Left cardiac atrium (tissue), 4 donors: ENCODE results near the gene ELL. TPM values are rescaled to one million over a fixed set of nuclear protein-coding genes. Genes with fewer than 3 reads are reported as not detected.
"Not testable (repeated sequence)": the region's sequence is repeated elsewhere in the genome, so short reads cannot be mapped to it uniquely, and the experiment has no call there.

Experiments used
- ATAC-seq, 2 donors: fragments of 200-7000 bp; cut with Tn5 transposase; one replicate each; pipeline ENCODE4 v1.9.1; 2020; ENCODE audit warnings: mild to moderate bottlenecking in 2 of 2, moderate library complexity in 2 of 2
- DNase-seq: peaks from one replicate; pipeline ENCODE4 v3.0.0-alpha.2; 2020
- intact Hi-C, 2 donors: fragments of 100-400 bp; cut with DNase I; formaldehyde crosslinking; loops; one replicate each; pipeline versions ENCODE4 v1.14.1 to v1.15.1; 2022 to 2023
- total RNA-seq, 2 donors: library from RNA; stranded (reverse); fragmentation: NEBNext Ultra II Directional; extraction: Animal tissue kit (Norgen Biotek cat#: 25700); gene quantifications; one replicate each; pipeline ENCODE4 v1.2.1, GENCODE V29; 2021
- donor health status: DM: no; HTN: yes; CAD: no.
- donor health status: DM: no; HTN: yes; CAD: no; lungs with severe emphysema.
- donor health status: DM: yes; HTN: yes; CAD: no.
- donor health status: Dilated cardiomyopathy.

ELL gene
- total RNA-seq, 2 donors from 2014 or later = 10.8 to 18.7 TPM

GRCh38 chr19:18402455-18403248 lies 119.2 kb downstream of the ELL start:
- DNase-seq, intact Hi-C loops, ATAC-seq: not testable (repeated sequence)

GRCh38 chr19:18401580-18402112 lies 120.2 kb downstream of the ELL start:
- ATAC-seq (peak; percentile 71 to 82), DNase-seq (peak; percentile 61)
- intact Hi-C loops = no loop called here

- intact Hi-C loops = loop anchor here in 1 of 2 donors (10.0 kb wide), 1 partner anchor 124 kb away; the partner anchor contains the start of gene IQCN
- DNase-seq (peak; percentile 49), ATAC-seq (peak; percentile 28)
Measured at GRCh38 chr19:18399008-18399407, 122.9 kb downstream of the ELL start.

GRCh38 chr19:18397242-18398202 lies 124.3 kb downstream of the ELL start, which contains the start of gene LRRC25:
Gene LRRC25, minus strand, starts transcription at chr19:18397622. Its CDS starts 659 bp downstream, at chr19:18396963.
- intact Hi-C loops = loop anchor here in 1 of 2 donors (10.0 kb wide), 1 partner anchor 123 kb away; the partner anchor contains the start of gene IQCN
- peak; percentile 60 to 73 for ATAC-seq

GRCh38 chr19:18396471-18397241 lies 125.2 kb downstream of the ELL start:
- DNase-seq (no peak), ATAC-seq (no peak)
- intact Hi-C loops = loop anchor here in 1 of 2 donors (10.0 kb wide), 1 partner anchor 122 kb away; the partner anchor contains the start of gene IQCN

More at GRCh38 chr19:18397242-18398202, 124.3 kb downstream of the ELL start, which contains the start of gene LRRC25:
- DNase-seq = peak; percentile 60

- DNase-seq (peak; percentile 56), ATAC-seq (peak; percentile 17 to 18)
- intact Hi-C loops = loop anchor here (5.0 to 10.0 kb wide), 2 partner anchors 42 to 119 kb away; partner anchors contain the start of gene IQCN (in 1 of the 2)
Measured at GRCh38 chr19:18393836-18394235, 128.0 kb downstream of the ELL start.

- intact Hi-C loops = loop anchor here (5.0 to 10.0 kb wide), 2 partner anchors 41 to 118 kb away; partner anchors contain the start of gene IQCN (in 1 of the 2)
- DNase-seq = no peak
Measured at GRCh38 chr19:18392926-18393325, 128.9 kb downstream of the ELL start.

More at GRCh38 chr19:18392926-18393325, 128.9 kb downstream of the ELL start:
- ATAC-seq = no peak

Other genes starting within 250 kb of the ELL start
- gene IQCN, start 247.6 kb downstream of the ELL start, total RNA-seq = 1 to 10 TPM in 1 of 2 donors, under 1 TPM in 1; 0.91 to 1.3 TPM
- gene JUND, start 240.4 kb downstream of the ELL start, total RNA-seq = 100 to 1,000 TPM; 122 to 169 TPM
- gene LSM4, start 199.0 kb downstream of the ELL start, total RNA-seq = 10 to 100 TPM; 68.9 to 79.0 TPM
- 10 to 100 TPM; 27.5 to 34.7 TPM for gene PGPEP1, start 181.5 kb downstream of the ELL start, total RNA-seq
- 1 to 10 TPM in 1 of 2 donors, under 1 TPM in 1; 0.50 to 1.5 TPM for gene GDF15, start 135.9 kb downstream of the ELL start, total RNA-seq
- 1 to 10 TPM; 4.9 to 8.7 TPM for gene LRRC25, start 124.4 kb downstream of the ELL start, total RNA-seq
- gene SSBP4, start 102.7 kb downstream of the ELL start, total RNA-seq = 10 to 100 TPM; 37.4 to 49.3 TPM
- gene ISYNA1, start 83.9 kb downstream of the ELL start, total RNA-seq = 10 to 100 TPM; 29.2 to 44.6 TPM
- gene FKBP8, start 21.5 kb upstream of the ELL start, total RNA-seq = 100 to 1,000 TPM; 169 to 174 TPM
- 10 to 100 TPM; 53.0 to 53.4 TPM for gene KXD1, start 35.8 kb upstream of the ELL start, total RNA-seq
- gene UBA52, start 49.8 kb upstream of the ELL start, total RNA-seq = 100 to 1,000 TPM; 696 to 720 TPM
- gene REX1BD, start 66.7 kb upstream of the ELL start, total RNA-seq = 10 to 100 TPM; 65.3 to 76.0 TPM
- 10 to 100 TPM; 26.8 to 66.7 TPM for gene CRLF1, start 84.7 kb upstream of the ELL start, total RNA-seq
- gene TMEM59L, start 90.8 kb upstream of the ELL start, total RNA-seq = 1 to 10 TPM; 1.9 to 3.3 TPM
- gene KLHL26, start 115.0 kb upstream of the ELL start, total RNA-seq = 10 to 100 TPM in 1 of 2 donors, 1 to 10 TPM in 1; 7.8 to 10.2 TPM
- gene CRTC1, start 161.6 kb upstream of the ELL start, total RNA-seq = 10 to 100 TPM; 10.5 to 11.1 TPM